ENCODE measurements around the gene MOB3A. TPM values are rescaled to one million over a fixed set of nuclear protein-coding genes. Genes with fewer than 3 reads are reported as not detected.
A peak's percentile ranks its signal among the peaks of the same experiment; 100 is the strongest.

Gene MOB3A
- total and polyA plus RNA-seq, 2 of the 13 experiments (the other 11 are each of a cell fraction or from before 2014, with no cell fraction given), result 3.5 to 17.8 TPM

DNA sequence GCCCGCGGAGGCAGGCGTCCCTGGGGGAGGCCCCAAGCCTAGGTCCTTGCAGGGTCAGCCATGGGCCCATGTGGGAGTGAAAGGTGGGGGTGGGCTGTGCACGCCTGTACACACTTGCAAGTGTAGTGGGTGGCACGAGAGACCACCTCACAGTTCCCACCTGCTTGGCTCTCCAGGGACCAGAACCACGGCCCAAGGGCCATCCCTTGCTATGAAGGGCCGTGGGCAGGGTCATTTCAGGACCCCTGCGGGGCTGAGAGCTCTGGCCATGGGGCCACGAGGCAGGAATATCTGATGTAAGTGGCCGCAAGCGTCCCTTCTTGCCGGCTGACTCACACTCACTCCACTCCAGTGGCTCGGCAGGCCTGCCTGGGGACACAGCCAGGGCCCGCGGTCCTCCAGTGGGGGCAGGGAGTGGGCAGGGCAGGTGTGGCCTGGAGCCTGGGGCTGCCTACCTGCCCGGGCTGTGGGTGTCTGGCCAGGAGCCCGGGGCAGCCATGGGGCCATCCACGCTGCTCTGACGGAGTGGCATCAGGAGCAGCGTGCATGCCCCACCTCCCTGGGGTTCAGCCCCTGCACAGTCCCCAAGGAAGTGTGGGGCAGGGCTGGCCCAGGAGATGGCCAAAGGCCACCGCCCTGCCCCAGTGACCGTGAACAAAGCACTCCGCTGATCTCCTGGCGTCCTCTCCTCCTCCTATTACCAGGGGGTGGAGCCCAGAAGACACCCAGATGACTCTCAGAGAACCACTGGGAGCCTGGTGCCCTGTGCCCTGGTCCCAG, 36.5 kb downstream of the MOB3A start (continued):
- no peak for TF ChIP-seq CENPX (CRISPR knock-in tag; IDR thresholded peaks at IDR 0.05)
- peak; percentile 49; the same call in 1 of the 2 replicates for TF ChIP-seq ZNF746 (CRISPR knock-in tag; IDR thresholded peaks at IDR 0.05)
- TF ChIP-seq ZNF468 (CRISPR knock-in tag; IDR thresholded peaks at IDR 0.05), result no peak
- TF ChIP-seq, protein P1, sequence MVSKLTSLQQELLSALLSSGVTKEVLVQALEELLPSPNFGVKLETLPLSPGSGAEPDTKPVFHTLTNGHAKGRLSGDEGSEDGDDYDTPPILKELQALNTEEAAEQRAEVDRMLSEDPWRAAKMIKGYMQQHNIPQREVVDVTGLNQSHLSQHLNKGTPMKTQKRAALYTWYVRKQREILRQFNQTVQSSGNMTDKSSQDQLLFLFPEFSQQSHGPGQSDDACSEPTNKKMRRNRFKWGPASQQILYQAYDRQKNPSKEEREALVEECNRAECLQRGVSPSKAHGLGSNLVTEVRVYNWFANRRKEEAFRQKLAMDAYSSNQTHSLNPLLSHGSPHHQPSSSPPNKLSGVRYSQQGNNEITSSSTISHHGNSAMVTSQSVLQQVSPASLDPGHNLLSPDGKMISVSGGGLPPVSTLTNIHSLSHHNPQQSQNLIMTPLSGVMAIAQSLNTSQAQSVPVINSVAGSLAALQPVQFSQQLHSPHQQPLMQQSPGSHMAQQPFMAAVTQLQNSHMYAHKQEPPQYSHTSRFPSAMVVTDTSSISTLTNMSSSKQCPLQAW (CRISPR knock-in tag; IDR thresholded peaks at IDR 0.05), result no peak; the same call in 1 of the 2 replicates
- no peak for TF ChIP-seq ZNF232 (CRISPR knock-in tag; IDR thresholded peaks at IDR 0.05; ENCODE audit: borderline replicate concordance)
- TF ChIP-seq ZNF629 (CRISPR knock-in tag; conservative IDR thresholded peaks at IDR 0.05), result no peak
- TF ChIP-seq AKAP8 (CRISPR knock-in tag; IDR thresholded peaks at IDR 0.05), result peak; percentile 91
- TF ChIP-seq, protein P2, sequence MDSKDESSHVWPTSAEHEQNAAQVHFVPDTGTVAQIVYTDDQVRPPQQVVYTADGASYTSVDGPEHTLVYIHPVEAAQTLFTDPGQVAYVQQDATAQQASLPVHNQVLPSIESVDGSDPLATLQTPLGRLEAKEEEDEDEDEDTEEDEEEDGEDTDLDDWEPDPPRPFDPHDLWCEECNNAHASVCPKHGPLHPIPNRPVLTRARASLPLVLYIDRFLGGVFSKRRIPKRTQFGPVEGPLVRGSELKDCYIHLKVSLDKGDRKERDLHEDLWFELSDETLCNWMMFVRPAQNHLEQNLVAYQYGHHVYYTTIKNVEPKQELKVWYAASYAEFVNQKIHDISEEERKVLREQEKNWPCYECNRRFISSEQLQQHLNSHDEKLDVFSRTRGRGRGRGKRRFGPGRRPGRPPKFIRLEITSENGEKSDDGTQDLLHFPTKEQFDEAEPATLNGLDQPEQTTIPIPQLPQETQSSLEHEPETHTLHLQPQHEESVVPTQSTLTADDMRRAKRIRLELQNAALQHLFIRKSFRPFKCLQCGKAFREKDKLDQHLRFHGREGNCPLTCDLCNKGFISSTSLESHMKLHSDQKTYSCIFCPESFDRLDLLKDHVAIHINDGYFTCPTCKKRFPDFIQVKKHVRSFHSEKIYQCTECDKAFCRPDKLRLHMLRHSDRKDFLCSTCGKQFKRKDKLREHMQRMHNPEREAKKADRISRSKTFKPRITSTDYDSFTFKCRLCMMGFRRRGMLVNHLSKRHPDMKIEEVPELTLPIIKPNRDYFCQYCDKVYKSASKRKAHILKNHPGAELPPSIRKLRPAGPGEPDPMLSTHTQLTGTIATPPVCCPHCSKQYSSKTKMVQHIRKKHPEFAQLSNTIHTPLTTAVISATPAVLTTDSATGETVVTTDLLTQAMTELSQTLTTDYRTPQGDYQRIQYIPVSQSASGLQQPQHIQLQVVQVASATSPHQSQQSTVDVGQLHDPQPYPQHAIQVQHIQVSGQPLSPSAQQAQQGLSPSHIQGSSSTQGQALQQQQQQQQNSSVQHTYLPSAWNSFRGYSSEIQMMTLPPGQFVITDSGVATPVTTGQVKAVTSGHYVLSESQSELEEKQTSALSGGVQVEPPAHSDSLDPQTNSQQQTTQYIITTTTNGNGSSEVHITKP (CRISPR knock-in tag; IDR thresholded peaks at IDR 0.05; ENCODE audit: low read depth), result no peak
- TF ChIP-seq HHEX (CRISPR knock-in tag; IDR thresholded peaks at IDR 0.05), result peak; percentile 14; the same call in 1 of the 2 replicates
- 0 out of 2 replicates have a peak, but pooled peaks have one; percentile 38 for TF ChIP-seq CBFB (CRISPR knock-in tag; IDR thresholded peaks at IDR 0.05)
- TF ChIP-seq TMF1 (CRISPR knock-in tag; IDR thresholded peaks at IDR 0.05; ENCODE audit: low read depth), result peak; percentile 62; the same call in 1 of the 2 replicates
- peak; percentile 71 for TF ChIP-seq ZNF788 (CRISPR knock-in tag; IDR thresholded peaks at IDR 0.05; ENCODE audit: borderline replicate concordance)
- 0 out of 2 replicates have a peak, but pooled peaks have one; percentile 69 for TF ChIP-seq ZNF569 (CRISPR knock-in tag; IDR thresholded peaks at IDR 0.05; ENCODE audit: borderline replicate concordance)
- TF ChIP-seq MAZ (IDR thresholded peaks at IDR 0.05; ENCODE audit: borderline replicate concordance, low read depth, low read length), result 0 out of 2 replicates have a peak, but pooled peaks have one; percentile 77
- peak; percentile 76; the same call in 1 of the 2 replicates for TF ChIP-seq MAZ (CRISPR knock-in tag; IDR thresholded peaks at IDR 0.05; ENCODE audit: low read depth)
- peak; percentile 82 for TF ChIP-seq SIX4 (CRISPR knock-in tag; IDR thresholded peaks at IDR 0.05)
- TF ChIP-seq ZNF260 (CRISPR knock-in tag; IDR thresholded peaks at IDR 0.05; ENCODE audit: borderline replicate concordance, low read depth), result no peak
- TF ChIP-seq ZNF562 (CRISPR knock-in tag; IDR thresholded peaks at IDR 0.05; ENCODE audit: borderline replicate concordance), result no peak
- TF ChIP-seq, protein P3, sequence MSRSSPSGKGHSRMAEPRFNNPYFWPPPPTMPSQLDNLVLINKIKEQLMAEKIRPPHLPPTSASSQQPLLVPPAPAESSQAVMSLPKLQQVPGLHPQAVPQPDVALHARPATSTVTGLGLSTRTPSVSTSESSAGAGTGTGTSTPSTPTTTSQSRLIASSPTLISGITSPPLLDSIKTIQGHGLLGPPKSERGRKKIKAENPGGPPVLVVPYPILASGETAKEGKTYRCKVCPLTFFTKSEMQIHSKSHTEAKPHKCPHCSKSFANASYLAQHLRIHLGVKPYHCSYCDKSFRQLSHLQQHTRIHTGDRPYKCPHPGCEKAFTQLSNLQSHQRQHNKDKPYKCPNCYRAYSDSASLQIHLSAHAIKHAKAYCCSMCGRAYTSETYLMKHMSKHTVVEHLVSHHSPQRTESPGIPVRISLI (CRISPR knock-in tag; IDR thresholded peaks at IDR 0.05; ENCODE audit: borderline replicate concordance), result no peak
- TF ChIP-seq PPARG (CRISPR knock-in tag; conservative IDR thresholded peaks at IDR 0.05), result peak; percentile 77
- peak; percentile 70; the same call in 1 of the 2 replicates for TF ChIP-seq ARID2 (CRISPR knock-in tag; IDR thresholded peaks at IDR 0.05; ENCODE audit: borderline replicate concordance)
- TF ChIP-seq ZBTB14 (CRISPR knock-in tag; IDR thresholded peaks at IDR 0.05), result no peak

All from HepG2 (cell line).